Left cardiac atrium (tissue), 4 donors: Measurements from ENCODE around the gene TASOR2. TPM values are rescaled to one million over a fixed set of nuclear protein-coding genes. Genes with fewer than 3 reads are reported as not detected.

ENCODE experiments used
- ATAC-seq, 2 donors: fragments of 200-7000 bp; cut with Tn5 transposase; one replicate each; pipeline ENCODE4 v1.9.1; 2020; ENCODE audit warnings: mild to moderate bottlenecking in 2 of 2, moderate library complexity in 2 of 2
- DNase-seq: peaks from one replicate; pipeline ENCODE4 v3.0.0-alpha.2; 2020
- intact Hi-C, 2 donors: fragments of 100-400 bp; cut with DNase I; formaldehyde crosslinking; loops; one replicate each; pipeline versions ENCODE4 v1.14.1 to v1.15.1; 2022 to 2023
- total RNA-seq, 2 donors: library from RNA; stranded (reverse); fragmentation: NEBNext Ultra II Directional; extraction: Animal tissue kit (Norgen Biotek cat#: 25700); gene quantifications; one replicate each; pipeline ENCODE4 v1.2.1, GENCODE V29; 2021
- donor health status: DM: no; HTN: yes; CAD: no.
- donor health status: DM: no; HTN: yes; CAD: no; lungs with severe emphysema.
- donor health status: DM: yes; HTN: yes; CAD: no.
- donor health status: Dilated cardiomyopathy.

Gene TASOR2
- total RNA-seq, 2 donors from 2014 or later = 32.1 to 49.2 TPM

- DNase-seq (no peak), ATAC-seq (no peak)
- intact Hi-C loops = loop anchor here in 1 of 2 donors (2.0 kb wide), 1 partner anchor 56 kb away; no protein-coding TSS in a partner anchor
Measured at GRCh38 chr10:5678397-5679036, 6.1 kb upstream of the TASOR2 start.

DNA sequence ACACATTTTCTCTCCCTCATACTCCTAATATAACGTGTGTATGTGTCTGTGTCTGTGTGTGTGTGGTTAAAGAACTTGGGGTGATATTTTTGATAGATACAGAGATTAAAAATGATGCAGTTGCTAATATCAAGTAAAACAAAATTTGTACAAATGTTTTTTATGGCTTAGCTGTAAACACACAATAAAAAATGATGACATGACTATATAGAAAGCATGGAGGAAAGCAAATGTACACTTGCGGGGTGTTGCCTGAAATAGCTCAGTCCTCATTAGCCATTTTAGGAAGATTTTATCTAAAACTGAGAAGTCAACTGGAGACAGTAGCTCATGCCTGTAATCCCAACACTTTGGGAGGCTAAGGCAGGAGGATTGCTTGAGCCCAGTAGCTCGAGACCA lies 5.6 kb upstream of the TASOR2 start:
- intact Hi-C loops = loop anchor here in 1 of 2 donors (2.0 kb wide), 1 partner anchor 56 kb away; no protein-coding TSS in a partner anchor
- ATAC-seq (no peak), DNase-seq (no peak)

GRCh38 chr10:5679606-5680005 lies 5.0 kb upstream of the TASOR2 start:
- ATAC-seq (no peak), DNase-seq (no peak)
- intact Hi-C loops = loop anchor here in 1 of 2 donors (2.0 kb wide), 1 partner anchor 55 kb away; no protein-coding TSS in a partner anchor

GRCh38 chr10:5681930-5682329 lies 2.7 kb upstream of the TASOR2 start:
- intact Hi-C loops = no loop called here
- no peak for ATAC-seq

DNA sequence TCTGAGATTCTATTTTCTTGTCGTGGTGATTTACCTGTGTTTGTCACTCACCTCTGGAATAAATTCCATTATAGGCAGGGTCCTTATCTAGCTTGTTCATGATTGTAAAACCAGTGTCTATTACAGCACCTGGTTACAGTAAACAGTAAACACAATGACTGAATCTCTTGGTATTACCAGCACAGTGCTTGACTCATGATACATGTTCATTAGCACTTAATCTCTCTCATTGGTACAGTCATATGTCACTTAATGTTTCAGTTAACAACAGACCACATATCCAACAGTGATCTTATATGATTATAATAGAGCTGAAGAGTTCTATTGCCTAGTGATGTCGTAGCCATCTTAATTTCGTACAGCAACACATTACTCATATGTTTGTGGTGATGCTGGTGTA lies 1.6 kb upstream of the TASOR2 start:
- ATAC-seq = no peak
- no peak for DNase-seq
- intact Hi-C loops = no loop called here

More at GRCh38 chr10:5681930-5682329, 2.7 kb upstream of the TASOR2 start:
- no peak for DNase-seq

DNA sequence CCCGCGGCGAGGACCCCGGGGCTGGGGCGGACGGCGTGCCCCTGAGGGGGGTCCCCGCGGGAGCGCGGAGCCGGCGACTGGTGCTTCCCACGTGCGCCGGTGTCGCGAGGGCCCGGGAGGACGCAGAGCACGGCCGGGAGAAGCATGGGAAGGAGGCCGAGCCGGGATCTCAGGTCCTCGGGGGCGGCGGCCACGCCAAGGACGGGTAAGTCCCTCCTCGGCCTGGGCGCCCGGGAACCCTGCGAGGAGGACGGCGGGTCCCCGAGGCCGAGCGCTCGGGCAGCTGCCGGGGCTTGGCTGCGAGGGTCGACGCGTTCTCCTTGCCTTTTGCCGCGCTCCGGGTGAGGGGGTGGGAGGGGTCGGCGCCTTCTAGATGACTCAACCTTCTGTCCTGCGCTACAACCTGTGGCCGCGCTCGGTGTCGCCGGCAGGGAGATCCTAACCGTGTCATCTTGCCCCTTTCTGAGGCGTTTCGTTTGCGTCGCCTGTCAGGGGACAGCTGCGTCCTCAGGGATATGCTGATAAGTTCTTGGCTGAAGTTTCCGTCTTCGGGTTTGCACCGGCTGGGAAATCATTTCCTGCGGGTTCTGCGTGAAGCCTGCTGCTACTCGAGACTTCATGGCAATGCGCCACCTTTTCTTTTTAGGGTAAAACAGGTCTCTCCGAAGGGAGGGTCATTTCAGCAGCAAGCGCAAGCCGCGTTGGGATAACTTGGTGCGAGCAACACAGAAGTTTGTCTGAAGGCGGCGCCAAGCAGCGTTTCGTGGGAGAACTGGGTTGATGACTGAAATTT lies 529 bp downstream of the TASOR2 start:
- ATAC-seq (peak; percentile 48 to 68), DNase-seq (peak; percentile 77)

GRCh38 chr10:5685764-5686240 lies 1.2 kb downstream of the TASOR2 start:
- DNase-seq = no peak
- ATAC-seq = no peak
- intact Hi-C loops = loop anchor here in 1 of 2 donors (5.0 kb wide), 2 partner anchors 126 to 186 kb away; partner anchors contain the start of gene GDI2

More for the DNA sequence above, 529 bp downstream of the TASOR2 start:
- intact Hi-C loops = loop anchor here in 1 of 2 donors (5.0 kb wide), 2 partner anchors 127 to 187 kb away; partner anchors contain the start of gene GDI2

DNA sequence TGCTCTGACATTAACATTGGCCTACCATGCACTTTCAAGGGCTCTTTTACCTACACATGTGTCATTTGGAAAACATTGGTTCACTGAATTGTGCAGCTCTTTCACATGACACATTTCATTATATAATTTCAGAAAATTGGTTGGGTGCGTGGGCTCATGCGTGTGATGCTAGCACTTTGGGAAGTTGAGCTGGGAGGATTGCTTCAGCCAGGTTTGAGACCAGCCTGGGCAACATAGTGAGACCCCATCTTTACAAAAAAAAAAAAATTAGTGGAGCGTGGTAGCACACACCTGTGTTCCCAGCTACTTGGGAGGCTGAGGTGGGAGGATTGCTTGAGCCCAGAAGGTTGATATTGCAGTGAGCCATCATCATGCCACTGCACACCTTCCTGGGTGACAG lies 3.9 kb downstream of the TASOR2 start:
- DNase-seq (no peak), ATAC-seq (no peak)
- intact Hi-C loops = loop anchor here in 1 of 2 donors (5.0 kb wide), 2 partner anchors 124 to 184 kb away; partner anchors contain the start of gene GDI2

DNA sequence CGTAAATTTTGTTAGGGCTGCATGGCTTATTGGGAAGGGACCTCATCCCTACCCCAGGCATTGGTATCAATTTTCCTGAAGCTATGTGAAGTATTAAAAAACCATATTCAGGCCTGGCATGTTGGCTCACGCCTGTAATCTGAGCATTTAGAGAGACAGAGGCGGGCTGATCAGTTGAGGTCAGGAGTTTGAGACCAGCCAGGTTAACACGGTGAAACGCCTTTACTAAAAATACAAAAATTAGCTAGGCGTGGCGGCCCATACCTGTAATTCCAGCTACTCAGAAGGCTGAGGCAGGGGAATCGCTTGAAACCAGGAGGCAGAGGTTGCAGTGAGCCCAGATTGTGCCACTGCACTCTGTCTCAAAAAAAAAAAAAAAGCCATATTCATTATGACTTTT lies 7.1 kb downstream of the TASOR2 start:
- ATAC-seq (no peak), DNase-seq (no peak)
- intact Hi-C loops = no loop called here

- DNase-seq (peak; percentile 50), ATAC-seq (peak; percentile 90 to 92)
- intact Hi-C loops = no loop called here
Measured at GRCh38 chr10:5692461-5693358, 8.1 kb downstream of the TASOR2 start.

DNA sequence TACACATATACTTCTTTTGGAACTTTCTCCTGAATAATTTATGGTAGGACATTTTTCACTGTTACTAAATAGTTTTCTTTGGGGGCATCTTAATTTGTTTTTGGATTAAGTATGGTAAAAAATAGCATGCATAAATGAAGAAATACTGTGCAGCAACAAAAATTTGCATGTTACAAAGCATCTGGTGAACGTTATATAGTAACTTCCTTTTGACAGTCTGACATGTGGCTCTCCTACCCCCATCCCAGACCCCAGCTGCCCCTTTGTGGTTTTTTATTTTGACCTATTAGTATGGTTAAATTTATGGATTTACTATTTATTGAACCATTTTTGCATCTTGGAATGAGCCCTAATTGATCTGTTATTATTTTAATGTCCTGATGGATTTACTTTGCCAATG lies 9.9 kb downstream of the TASOR2 start:
- no peak for DNase-seq
- intact Hi-C loops = no loop called here
- no peak for ATAC-seq

DNA sequence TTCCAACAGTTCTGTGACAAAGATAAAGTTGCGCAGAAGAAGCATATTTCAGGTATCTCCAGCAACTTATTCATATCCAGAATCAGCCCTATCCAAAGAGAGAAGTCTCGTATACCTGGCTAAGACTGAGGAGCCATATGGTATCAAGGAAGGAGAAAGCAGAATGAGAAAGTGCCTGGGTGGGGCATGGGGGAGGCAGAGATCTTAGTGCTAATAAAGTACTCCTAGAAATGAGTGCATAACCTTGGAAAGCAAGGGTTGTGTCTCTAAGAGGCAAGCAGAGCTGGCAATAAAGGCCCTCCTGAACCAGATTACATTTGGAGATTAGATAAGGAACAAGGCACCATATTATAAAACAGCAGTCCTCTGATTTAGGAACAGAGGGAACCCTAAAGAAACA lies 12.7 kb downstream of the TASOR2 start:
- intact Hi-C loops = no loop called here
- ATAC-seq (no peak), DNase-seq (no peak)

GRCh38 chr10:5698062-5698461 lies 13.4 kb downstream of the TASOR2 start:
- ATAC-seq = no peak
- intact Hi-C loops = no loop called here
- DNase-seq = no peak

GRCh38 chr10:5708356-5708755 lies 23.7 kb downstream of the TASOR2 start:
- intact Hi-C loops = no loop called here
- DNase-seq = no peak
- no peak for ATAC-seq

GRCh38 chr10:5709865-5710264 lies 25.2 kb downstream of the TASOR2 start:
- intact Hi-C loops = no loop called here
- DNase-seq = no peak
- ATAC-seq = no peak

GRCh38 chr10:5710859-5711258 lies 26.2 kb downstream of the TASOR2 start:
- ATAC-seq (no peak), DNase-seq (no peak)
- intact Hi-C loops = no loop called here

DNA sequence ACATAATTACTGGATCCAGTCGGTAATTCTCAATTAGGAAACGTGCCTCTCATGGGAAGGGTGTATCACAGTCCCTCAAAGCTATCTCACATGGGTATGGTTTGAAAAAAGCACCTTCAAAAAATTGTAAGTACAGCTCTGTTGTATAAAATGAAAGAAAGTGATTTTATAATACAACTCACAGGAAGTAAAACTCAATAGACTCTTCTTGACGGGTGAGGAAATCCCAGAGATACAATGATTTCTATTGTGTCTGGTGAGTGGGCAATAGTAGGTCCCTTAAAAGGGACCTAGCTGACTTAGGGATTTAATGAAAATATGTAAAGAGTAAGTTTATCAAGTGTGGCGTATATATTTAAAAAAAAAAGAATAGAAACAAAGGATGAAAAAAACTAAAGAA lies 27.0 kb downstream of the TASOR2 start:
- ATAC-seq = no peak
- intact Hi-C loops = no loop called here

DNA sequence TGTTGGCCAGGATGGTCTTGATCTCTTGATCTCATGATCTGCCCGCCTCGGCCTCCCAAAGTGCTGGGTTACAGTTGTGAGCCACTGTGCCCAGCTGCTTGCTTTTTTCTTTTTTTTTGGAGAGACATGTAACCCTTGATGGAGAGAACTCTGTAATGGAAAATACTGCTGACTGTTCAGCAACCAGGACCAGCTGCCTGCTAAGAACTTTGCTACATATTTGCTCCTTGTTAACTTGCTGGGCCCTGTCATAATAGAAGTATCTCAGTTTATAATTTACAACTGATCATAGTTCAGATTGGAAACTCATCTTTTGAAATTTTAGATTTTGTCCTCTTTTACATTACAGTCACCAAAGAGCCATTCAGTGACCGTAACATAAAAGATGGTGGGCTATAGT lies 34.9 kb downstream of the TASOR2 start:
- DNase-seq = no peak
- ATAC-seq = no peak
- intact Hi-C loops = no loop called here

More for the DNA sequence above, 27.0 kb downstream of the TASOR2 start:
- DNase-seq = no peak

DNA sequence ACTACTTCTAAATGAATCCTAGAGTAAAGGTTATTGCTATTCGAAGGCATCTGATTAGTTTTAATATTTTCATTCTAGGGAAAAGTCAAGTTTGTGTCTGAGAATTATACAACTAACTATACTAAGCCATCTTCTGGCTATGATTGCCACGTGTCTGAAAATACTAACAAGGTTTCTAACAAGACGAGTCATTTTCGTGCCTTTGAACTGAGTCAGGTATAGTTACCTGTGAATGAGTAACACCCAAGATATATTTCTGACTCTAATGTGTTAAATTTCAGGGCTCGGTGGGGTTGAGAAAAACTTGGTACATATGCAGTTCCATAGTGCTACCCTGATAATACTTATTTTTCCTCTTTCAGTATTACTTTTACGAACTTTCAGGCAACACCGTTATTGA lies 35.5 kb downstream of the TASOR2 start:
- no peak for ATAC-seq
- intact Hi-C loops = no loop called here
- DNase-seq = no peak
